ENCODE data around the gene HS6ST3.

HS6ST3 gene

DNA sequence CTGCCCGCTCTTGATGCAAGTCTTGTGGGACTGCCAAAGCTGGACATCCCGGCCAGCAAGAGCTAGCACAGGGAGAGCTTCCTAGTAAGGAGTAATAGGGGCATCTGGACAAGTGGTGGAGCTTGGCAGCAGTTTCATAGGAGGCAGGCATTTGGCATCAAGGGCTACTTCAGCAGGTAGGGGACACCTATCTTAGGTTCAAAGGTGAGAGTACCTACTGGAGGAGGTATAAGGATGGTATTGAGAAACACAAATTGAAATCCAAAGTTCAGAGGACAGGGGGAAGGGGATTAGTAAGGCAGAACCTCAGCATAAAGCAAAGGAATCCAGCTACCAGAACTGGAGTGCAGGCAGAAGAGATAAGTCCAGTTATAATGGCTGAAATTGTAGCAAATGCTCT is 462.7 kb downstream of the HS6ST3 start:
- no peak for DNase-seq

- DNase-seq = no peak
Observed at GRCh38 chr13:96553796-96554195, 463.9 kb downstream of the HS6ST3 start.

GRCh38 chr13:96573563-96573962 is 483.7 kb downstream of the HS6ST3 start:
- DNase-seq = no peak

GRCh38 chr13:96575423-96576320 is 485.8 kb downstream of the HS6ST3 start:
- DNase-seq = no peak

GRCh38 chr13:96581741-96582140 is 491.8 kb downstream of the HS6ST3 start:
- DNase-seq = no peak

- DNase-seq = no peak
Observed at GRCh38 chr13:96615252-96615651, 525.3 kb downstream of the HS6ST3 start.

- no peak for DNase-seq
Observed at GRCh38 chr13:96617528-96617927, 527.6 kb downstream of the HS6ST3 start.

DNA sequence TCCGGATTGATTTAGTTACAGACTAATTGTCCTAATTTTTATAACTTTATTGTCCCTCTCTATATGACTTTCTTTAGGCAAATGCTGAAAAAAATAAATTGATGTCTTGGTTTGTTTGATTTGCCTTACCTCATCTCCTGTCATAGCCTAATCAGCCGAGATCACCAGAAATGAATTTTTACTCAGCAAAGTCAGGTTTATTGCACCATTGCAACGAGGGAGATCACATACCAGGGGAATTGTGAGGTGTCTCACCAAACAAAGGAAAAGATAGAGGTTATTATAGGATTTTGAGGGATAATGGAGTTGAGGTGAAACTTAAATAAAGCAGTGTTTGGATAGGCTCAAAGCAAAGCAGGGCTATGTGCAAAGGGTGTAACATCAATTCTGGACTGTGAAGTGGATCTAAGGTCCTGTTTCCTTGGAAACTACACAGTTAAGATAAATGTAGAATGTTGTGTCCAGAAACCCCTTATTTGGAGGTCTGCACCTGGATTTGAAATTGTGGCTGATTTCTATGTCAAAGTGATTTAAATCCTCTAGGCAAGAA is 531.8 kb downstream of the HS6ST3 start:
- DNase-seq = no peak

DNA sequence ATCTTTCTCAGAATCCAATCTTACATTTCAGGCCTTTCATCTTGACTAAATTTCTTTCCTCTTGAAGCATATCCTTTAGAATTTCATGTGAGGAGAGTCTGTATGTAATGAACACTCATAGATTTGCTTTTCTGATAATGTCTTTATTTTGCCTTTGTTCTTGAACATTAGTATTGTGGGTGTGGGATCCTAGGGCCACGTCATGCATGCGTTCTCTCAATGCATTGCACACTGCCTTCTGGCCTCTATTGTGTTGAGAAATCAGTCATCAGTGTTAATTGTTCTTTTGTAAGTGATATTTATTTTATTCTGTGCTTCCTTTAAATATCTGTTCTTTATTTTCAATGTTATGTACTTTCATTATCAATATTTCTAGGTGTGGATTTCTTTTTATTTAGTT is 539.4 kb downstream of the HS6ST3 start:
- no peak for DNase-seq

DNA sequence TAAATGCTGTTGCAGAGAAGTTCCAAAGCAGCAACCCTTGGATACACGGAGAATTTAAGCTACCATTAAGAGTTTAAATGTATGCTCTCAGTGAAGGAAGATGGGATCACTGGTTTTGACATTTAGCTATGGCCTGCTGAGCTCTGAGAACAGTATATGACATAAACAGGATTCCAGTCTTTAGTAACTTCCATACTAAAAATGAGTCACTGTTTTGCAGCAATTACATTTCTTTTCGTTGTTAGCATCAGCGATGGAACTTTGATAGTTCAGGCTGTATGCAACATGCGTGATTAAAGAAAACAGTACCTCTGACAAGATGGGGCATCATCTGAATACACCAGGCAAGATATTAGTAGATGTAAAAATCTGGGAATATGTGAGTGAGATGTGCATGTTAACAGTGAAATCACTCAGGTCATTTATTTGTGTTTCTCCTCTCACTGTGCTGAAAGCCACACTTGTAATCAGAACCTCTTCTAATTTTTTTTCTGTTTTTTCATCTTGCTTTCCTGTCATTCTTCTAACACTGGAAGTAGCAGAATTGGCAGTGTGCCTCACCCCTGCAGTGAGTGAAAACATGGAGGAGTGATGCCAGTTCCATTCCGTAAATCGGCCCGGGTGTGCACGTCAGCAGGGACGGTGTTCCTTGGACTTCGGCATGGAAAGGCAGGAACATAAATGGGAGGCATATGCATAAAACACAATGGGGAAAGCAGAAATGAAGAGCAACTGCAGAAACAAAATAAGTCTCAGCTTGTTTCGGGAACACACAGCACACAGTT is 542.8 kb downstream of the HS6ST3 start:
- no peak for DNase-seq

DNA sequence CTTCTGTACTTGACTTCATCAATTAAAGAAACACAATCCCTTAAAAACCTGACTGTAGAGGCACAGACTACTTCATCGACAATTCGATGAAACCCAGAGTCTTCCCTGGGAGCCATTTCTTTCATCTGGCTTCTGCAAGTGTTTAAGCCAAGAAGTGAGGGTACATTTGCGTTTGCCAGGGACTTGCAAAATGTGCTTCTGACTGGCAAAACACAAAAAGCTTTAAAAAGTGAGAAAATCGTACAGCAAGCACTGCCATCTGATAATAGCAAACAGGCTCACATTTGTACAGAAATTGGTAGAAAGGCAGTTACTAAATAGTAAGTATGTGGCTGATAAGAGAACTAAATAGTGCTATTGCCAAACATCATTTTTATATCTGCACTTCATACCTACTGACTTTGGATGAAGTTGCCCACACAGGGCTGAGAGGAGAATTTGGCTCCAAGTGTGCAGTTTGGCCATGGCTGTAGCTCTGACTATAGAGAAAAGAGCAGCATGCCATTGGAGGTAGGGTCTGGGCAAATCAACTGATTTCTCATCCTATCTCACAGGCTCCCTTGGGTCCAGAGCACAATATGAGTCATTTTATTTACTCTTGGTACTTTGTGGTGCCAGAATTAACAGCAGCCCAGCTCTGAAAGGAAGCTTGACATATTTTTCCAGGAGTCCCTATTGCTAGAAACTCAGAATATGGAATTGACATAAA is 546.2 kb downstream of the HS6ST3 start:
- no peak for DNase-seq

GRCh38 chr13:96637039-96637438 is 547.1 kb downstream of the HS6ST3 start:
- no peak for DNase-seq

DNA sequence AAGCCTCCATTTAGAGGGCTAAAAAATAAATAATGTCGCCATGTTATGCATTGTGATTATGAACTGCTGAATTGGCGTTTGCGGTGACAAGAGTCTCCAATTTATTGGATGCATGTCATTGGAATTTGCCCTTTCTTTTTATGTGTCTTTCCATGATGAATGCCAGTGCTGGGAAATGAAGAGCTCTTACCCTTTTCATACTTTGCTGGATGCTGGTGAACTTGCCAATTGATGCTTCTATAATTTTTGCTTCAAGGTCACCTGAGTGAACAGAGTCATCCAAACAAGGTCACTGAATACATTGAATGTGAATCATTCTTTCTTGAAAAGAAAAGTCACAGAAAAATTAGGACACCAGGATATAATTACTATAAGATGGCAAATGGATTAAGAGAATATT is 556.2 kb downstream of the HS6ST3 start:
- no peak for DNase-seq

- no peak for DNase-seq
Observed at GRCh38 chr13:96646515-96647211, 556.8 kb downstream of the HS6ST3 start.

GRCh38 chr13:96650301-96650886 is 560.5 kb downstream of the HS6ST3 start:
- DNase-seq = peak; percentile 81

DNA sequence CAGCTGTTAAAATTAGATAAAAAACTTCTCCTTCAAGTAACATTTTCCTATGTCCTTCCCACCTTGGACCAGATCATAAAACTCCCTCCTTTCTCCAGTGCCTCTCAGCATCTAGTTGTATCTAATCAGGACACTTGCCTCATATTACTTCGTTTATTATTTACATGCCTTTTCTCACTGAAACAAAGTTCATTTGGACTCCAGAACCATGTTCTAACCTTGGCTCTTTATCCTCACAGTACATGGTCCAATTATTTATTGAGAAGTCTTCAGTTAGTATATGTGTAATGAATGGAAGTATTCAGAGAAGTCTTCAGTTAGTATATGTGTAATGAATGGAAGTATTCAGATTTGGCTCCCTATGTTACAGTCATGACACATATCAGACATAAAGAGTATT is 561.7 kb downstream of the HS6ST3 start:
- no peak for DNase-seq

DNA sequence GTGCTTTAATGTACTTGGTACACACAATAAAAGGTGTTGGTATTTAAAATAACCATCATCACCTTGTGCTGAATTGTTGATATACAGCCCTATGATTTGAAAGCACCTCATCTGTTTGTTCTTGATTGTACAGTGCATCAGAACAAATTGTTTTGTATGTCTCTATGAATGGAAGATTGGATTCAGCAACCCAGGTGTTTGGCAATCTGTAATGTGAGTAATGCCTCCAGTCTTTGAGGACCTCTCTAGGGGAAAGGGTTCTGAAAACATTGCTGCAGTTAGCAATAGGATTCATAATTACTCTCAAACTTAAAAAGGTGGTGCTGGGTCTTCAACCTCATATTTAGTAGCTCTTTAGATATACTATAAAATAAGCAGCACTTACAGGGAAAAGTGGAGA is 562.6 kb downstream of the HS6ST3 start:
- no peak for DNase-seq

- no peak for DNase-seq
Observed at GRCh38 chr13:96661612-96662011, 571.7 kb downstream of the HS6ST3 start.

GRCh38 chr13:96662036-96662435 is 572.1 kb downstream of the HS6ST3 start:
- DNase-seq = no peak

GRCh38 chr13:96667294-96668018 is 577.5 kb downstream of the HS6ST3 start:
- DNase-seq = no peak

DNA sequence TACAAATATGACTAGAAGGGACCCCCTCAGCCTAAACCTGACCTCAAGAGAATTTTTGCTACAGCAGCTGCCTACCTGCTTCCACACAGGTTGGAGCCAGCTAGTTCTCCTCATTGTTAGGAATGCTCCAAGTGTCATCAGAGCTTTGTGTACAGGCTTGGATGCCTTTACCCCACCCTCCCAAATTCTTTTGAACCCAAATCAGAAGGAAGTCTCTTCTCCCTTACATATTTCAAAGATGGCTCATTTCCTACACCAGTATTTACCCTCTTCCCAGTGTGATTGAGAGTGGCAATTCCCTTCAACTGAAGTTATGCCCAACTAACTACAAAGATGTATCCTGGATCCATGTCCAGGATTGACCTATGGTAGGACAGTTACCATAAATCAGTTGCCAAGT is 581.2 kb downstream of the HS6ST3 start:
- DNase-seq = peak; percentile 13
